ENCODE data around the gene SELENOT.

Gene SELENOT

GRCh38 chr3:150635076-150635475 is 32.0 kb downstream of the SELENOT start:
- no peak for DNase-seq (ENCODE audit: low spot score)
- Histone ChIP-seq H3K27ac (no peak overlapping the region), H3K4me3 (no peak overlapping the region)
- TF ChIP-seq CTCF (IDR thresholded peaks at IDR 0.05): no peak

- DNase-seq (ENCODE audit: low spot score): no peak
- Histone ChIP-seq H3K27ac (no peak overlapping the region), H3K4me3 (no peak overlapping the region)
- TF ChIP-seq CTCF (IDR thresholded peaks at IDR 0.05): no peak
Observed at GRCh38 chr3:150635526-150635925, 32.4 kb downstream of the SELENOT start.

- Histone ChIP-seq H3K4me3 (no peak overlapping the region), H3K27ac (no peak overlapping the region)
- TF ChIP-seq CTCF (IDR thresholded peaks at IDR 0.05): no peak
- no peak for DNase-seq (ENCODE audit: low spot score)
Observed at GRCh38 chr3:150636258-150636657, 33.1 kb downstream of the SELENOT start.

GRCh38 chr3:150639262-150639661 is 36.1 kb downstream of the SELENOT start:
- DNase-seq (ENCODE audit: low spot score): no peak
- Histone ChIP-seq H3K27ac (no peak overlapping the region), H3K4me3 (no peak overlapping the region)
- no peak for TF ChIP-seq CTCF (IDR thresholded peaks at IDR 0.05)

- Histone ChIP-seq H3K4me3 (no peak overlapping the region), H3K27ac (no peak overlapping the region)
- no peak for TF ChIP-seq CTCF (IDR thresholded peaks at IDR 0.05)
- no peak for DNase-seq (ENCODE audit: low spot score)
Observed at GRCh38 chr3:150640256-150640655, 37.1 kb downstream of the SELENOT start.

- DNase-seq (ENCODE audit: low spot score): no peak
- Histone ChIP-seq H3K4me3 (no peak overlapping the region), H3K27ac (no peak overlapping the region)
- TF ChIP-seq CTCF (IDR thresholded peaks at IDR 0.05): no peak
Observed at GRCh38 chr3:150653110-150653561, 50.0 kb downstream of the SELENOT start.

GRCh38 chr3:150656316-150656715 is 53.2 kb downstream of the SELENOT start:
- no peak overlapping the region for H3K27ac ChIP-seq
- H3K4me3 ChIP-seq: no peak overlapping the region
- TF ChIP-seq CTCF (IDR thresholded peaks at IDR 0.05): no peak
- no peak for DNase-seq (ENCODE audit: low spot score)

All from coronary artery (tissue), 2 donors.